ENCODE results near the gene ALDOB. TPM values are rescaled to one million over a fixed set of nuclear protein-coding genes. Genes with fewer than 3 reads are reported as not detected.
A peak's percentile ranks its signal among the peaks of the same experiment; 100 is the strongest.

The ALDOB gene
- total and polyA plus RNA-seq, 2 of the 8 experiments (the other 6 are each of a cell fraction or from before 2014, with no cell fraction given), result not detected

GRCh38 chr9:101376111-101376848, 59.3 kb downstream of the ALDOB start:
- CTCF ChIA-PET (ENCODE audit: partially characterized antibody), result interaction anchor here (2.2 kb wide), 1 partner anchor 12 kb away, joined by 9 read pairs; no protein-coding TSS in a partner anchor
- no peak overlapping the region for H2BK20ac ChIP-seq (ENCODE audit: low read length)
- no peak overlapping the region for H3K14ac ChIP-seq (ENCODE audit: insufficient read length)
- no peak overlapping the region for H3K56ac ChIP-seq (replicated peaks; ENCODE audit: insufficient read length, low read depth, low read length)
- WGBS, 2 experiments (ENCODE audit: extremely low coverage in 1 of 2, insufficient coverage in 1 of 2, insufficient read length in 1 of 2, insufficient replicate concordance in 2 of 2, low coverage in 1 of 2, low lambda C conversion rate in 2 of 2, missing lambda C conversion rate in 1 of 2), result 94% methylated on average over 6 of the region's 6 CpGs; no CpG with 5 or more reads in 1 of the 2 experiments
- no peak overlapping the region for H2BK5ac ChIP-seq (ENCODE audit: low read depth, low read length)
- no peak overlapping the region for H3K9ac ChIP-seq (replicated peaks in 1 of 4; ENCODE audit: extremely low read depth in 1 of 4, low read depth in 3 of 4, low read length in 3 of 4)
- H3K23me2 ChIP-seq (ENCODE audit: low read depth, low read length), result no peaks in the 10 kb centered on the region
- no peak overlapping the region for H2BK15ac ChIP-seq (ENCODE audit: low read length)
- H3K79me1 ChIP-seq (ENCODE audit: low read depth, low read length), result no peaks in the 10 kb centered on the region
- no peak overlapping the region for H3K4ac ChIP-seq (replicated peaks; ENCODE audit: insufficient read length, low read depth, low read length)
- 0 out of 2 replicates have a peak overlapping the region, but pooled peaks have one; percentile 42 for H2AFZ ChIP-seq (ENCODE audit: low read length)
- no peak overlapping the region for H4K91ac ChIP-seq (replicated peaks; ENCODE audit: insufficient read length, low read length)
- no peak overlapping the region for H3K4me2 ChIP-seq (ENCODE audit: insufficient read depth in 1 of 2, low read depth in 2 of 2, low read length in 2 of 2)
- H4K8ac ChIP-seq (ENCODE audit: extremely low read depth, insufficient read depth, low read length), result no peak overlapping the region
- no peak overlapping the region for H4K5ac ChIP-seq (ENCODE audit: insufficient read length, low read depth, low read length)
- no peak overlapping the region for H3K4me3 ChIP-seq (ENCODE audit: extremely low read depth in 1 of 4, insufficient read depth in 2 of 4, low read depth in 3 of 4, low read length in 4 of 4)
- no peak overlapping the region for H2AK5ac ChIP-seq (ENCODE audit: low read depth, low read length)
- H3K23ac ChIP-seq (ENCODE audit: insufficient read length), result no peak overlapping the region
- H3K4me1 ChIP-seq (replicated peaks in 1 of 4; ENCODE audit: control insufficient read depth in 3 of 4, insufficient read depth in 4 of 4, low read length in 3 of 4), result no peaks in the 10 kb centered on the region; a peak in 1 of 7 replicates
- H2BK120ac ChIP-seq (replicated peaks; ENCODE audit: low read depth, low read length), result no peak overlapping the region
- no peak overlapping the region for H3K18ac ChIP-seq (ENCODE audit: extremely low read depth, low read length)
- POLR2A ChIA-PET (ENCODE audit: partially characterized antibody), result interaction anchor here (1.0 kb wide), 1 partner anchor 9 kb away, joined by 3 read pairs; no protein-coding TSS in a partner anchor
- H3K9me3 ChIP-seq (ENCODE audit: insufficient read depth in 2 of 2, low read depth in 1 of 2, low read length in 1 of 2), result no peaks in the 10 kb centered on the region
- no peak overlapping the region for H2BK12ac ChIP-seq (ENCODE audit: low read depth, low read length)
- no peaks in the 10 kb centered on the region for H3K36me3 ChIP-seq (ENCODE audit: control insufficient read depth in 2 of 4, insufficient read depth in 4 of 4, low read length in 3 of 4)
- no peaks in the 10 kb centered on the region for H3K79me2 ChIP-seq (ENCODE audit: control insufficient read depth in 1 of 2, insufficient read depth in 2 of 2, low read length in 2 of 2)
- no peak overlapping the region for H3K27ac ChIP-seq (ENCODE audit: low read depth, low read length)
- H3K27me3 ChIP-seq (replicated peaks in 1 of 4; ENCODE audit: control insufficient read depth in 3 of 4, extremely low read depth in 1 of 4, insufficient read depth in 3 of 4, low read length in 3 of 4), result no peaks in the 10 kb centered on the region
- DNase-seq (ENCODE audit: low read depth in 1 of 2, low spot score in 2 of 2), result no peak
- FAIRE-seq, result no peak
- H4K20me1 ChIP-seq (replicated peaks in 1 of 2; ENCODE audit: control insufficient read depth in 1 of 2, insufficient read depth in 2 of 2, low read length in 2 of 2), result no peaks in the 10 kb centered on the region
- no peak for TF ChIP-seq JUN (IDR thresholded peaks at IDR 0.05; ENCODE audit: low read depth, low read length)
- TF ChIP-seq BRCA1 (IDR thresholded peaks at IDR 0.05; ENCODE audit: low read depth, low read length), result no peak
- no peak for TF ChIP-seq JUND (IDR thresholded peaks at IDR 0.05; ENCODE audit: low read length)
- TF ChIP-seq SUZ12 (IDR thresholded peaks at IDR 0.05; ENCODE audit: low read length), result no peak
- TF ChIP-seq EP300 (IDR thresholded peaks at IDR 0.05; ENCODE audit: borderline replicate concordance in 1 of 2, low read depth in 2 of 2, low read length in 2 of 2), result no peak
- TF ChIP-seq EZH2 (IDR thresholded peaks at IDR 0.05; ENCODE audit: low read depth, low read length, severe bottlenecking), result no peak
- TF ChIP-seq, protein P1, sequence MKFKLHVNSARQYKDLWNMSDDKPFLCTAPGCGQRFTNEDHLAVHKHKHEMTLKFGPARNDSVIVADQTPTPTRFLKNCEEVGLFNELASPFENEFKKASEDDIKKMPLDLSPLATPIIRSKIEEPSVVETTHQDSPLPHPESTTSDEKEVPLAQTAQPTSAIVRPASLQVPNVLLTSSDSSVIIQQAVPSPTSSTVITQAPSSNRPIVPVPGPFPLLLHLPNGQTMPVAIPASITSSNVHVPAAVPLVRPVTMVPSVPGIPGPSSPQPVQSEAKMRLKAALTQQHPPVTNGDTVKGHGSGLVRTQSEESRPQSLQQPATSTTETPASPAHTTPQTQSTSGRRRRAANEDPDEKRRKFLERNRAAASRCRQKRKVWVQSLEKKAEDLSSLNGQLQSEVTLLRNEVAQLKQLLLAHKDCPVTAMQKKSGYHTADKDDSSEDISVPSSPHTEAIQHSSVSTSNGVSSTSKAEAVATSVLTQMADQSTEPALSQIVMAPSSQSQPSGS (IDR thresholded peaks at IDR 0.05; ENCODE audit: low read length), result no peak
- no peak for TF ChIP-seq CTBP2 (IDR thresholded peaks at IDR 0.05; ENCODE audit: borderline replicate concordance, insufficient read depth, insufficient read length, low read length)
- no peak for TF ChIP-seq POLR2AphosphoS5 (IDR thresholded peaks at IDR 0.05; ENCODE audit: low read depth, low read length)
- no peak for TF ChIP-seq KDM4A (IDR thresholded peaks at IDR 0.05; ENCODE audit: low read depth, low read length, severe bottlenecking)
- TF ChIP-seq TEAD4 (IDR thresholded peaks at IDR 0.05; ENCODE audit: low read depth, low read length), result no peak
